Stimulated activated CD8-positive, alpha-beta memory T cell treated with anti-CD3 and anti-CD28 coated beads, Interleukin-7, amount 100 ng/mL, for 1 hour (primary cell): Measurements from ENCODE around the gene FAHD1.
"Not testable (repeated sequence)": the region's sequence is repeated elsewhere in the genome, so short reads cannot be mapped to it uniquely, and the experiment has no call there.

Experiments used
- DNase-seq, 2 donors: peaks; one replicate each; pipeline ENCODE4 v3.0.0-alpha.2; 2020; ENCODE audit warnings: low read depth in 2 of 2

The FAHD1 gene

DNA sequence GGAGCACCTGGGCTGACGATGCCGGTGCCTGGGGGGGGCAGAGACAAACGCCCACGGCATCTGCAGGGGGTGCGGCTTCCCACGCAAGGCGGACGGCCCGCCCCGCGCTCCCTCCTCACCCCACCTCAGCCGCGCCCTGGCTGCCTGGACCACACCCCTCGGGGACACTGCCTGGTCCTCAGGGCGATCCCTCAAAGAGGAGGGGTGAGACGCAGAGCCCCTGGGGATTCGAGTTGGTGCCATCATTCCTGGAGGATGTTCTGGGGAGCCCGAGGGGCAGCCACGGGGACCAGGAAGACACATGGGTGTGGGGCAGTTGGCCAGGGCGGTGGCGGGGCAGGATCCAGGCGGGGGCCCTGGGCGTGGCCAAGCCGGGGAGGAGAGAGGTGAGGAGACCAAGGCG lies 37.4 kb upstream of the FAHD1 start:
- DNase-seq, result no peak

DNA sequence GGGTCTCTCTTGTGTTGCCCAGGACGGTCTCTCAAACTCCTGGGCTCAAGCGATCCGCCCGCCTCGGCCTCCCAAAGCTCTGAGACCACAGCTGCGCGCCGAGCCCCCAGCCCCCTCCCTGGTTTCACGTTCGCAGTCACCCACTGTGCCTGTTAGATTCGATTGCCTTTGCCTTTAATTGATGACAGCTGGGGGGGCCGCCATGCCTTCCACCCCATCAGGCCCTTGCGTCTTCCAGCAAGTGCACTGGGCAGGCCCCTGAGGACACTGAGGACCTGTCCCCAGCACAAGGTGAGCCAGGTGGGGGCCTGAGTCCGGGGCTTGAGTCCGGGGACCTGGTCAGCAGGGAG lies 36.8 kb upstream of the FAHD1 start:
- DNase-seq, result no peak

DNA sequence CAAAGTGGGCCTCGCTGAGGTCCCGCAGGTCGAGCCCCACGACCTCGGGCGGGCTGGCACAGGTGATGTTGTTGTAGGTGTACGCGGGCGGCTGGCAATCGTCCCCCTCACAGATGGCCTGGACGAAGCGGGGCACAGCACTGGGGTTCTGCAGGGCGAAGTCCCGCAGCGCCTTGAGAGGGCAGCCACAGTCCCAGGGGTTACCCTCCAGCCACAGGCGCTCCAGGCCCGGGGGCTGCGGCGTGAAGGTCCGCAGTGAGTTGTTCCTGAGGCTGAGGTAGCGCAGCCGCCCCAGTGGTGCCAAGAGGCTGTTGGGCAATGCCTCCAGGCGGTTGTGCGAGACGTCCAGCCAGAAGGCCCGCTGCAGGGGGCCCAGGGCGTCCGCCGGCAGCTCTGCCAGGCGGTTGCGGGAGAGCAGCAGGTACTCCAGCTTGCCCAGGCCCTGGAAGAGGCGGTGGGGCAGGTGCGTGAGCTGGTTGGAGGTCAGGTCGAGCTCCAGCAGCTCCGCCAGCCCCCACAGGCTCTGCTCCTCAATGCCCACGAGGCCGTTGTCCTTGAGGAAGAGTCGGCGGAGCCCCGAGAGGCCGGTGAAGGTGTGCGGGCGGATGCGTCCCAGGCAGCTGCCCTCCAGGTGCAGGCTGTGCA lies 36.3 kb upstream of the FAHD1 start:
- no peak for DNase-seq

DNA sequence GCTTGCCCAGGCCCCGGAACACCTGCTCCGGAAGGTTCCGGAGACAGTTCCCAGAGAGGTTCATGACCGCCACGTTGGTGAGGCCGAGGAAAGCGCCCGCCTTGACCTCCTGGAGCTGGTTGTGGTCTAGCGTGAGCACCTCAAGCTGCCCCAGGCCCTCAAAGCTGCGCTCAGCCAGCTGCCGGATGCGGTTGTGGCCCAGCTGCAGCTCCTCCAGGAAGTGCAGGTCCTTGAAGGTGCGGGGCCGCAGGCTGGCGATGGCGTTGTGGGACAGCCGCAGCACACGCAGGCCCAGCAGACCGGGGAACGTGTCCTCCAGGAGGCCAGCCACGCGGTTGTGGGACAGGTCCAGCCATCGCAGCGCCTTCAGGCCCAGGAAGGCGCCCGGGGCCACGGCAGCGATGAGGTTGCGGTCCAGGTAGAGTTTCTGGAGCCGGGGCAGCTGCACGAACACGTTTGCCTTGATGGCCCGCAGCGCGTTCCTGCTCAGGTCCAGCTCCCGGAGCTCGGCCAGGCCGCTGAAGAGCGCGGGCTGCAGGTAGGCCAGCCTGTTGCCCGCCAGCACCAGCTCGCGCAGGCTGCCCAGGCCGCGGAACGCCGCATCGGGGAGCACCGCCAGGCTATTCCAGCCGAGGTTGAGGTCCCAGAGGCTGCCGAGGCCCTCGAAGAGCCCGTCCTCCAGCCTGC lies 35.6 kb upstream of the FAHD1 start:
- DNase-seq, result no peak

DNA sequence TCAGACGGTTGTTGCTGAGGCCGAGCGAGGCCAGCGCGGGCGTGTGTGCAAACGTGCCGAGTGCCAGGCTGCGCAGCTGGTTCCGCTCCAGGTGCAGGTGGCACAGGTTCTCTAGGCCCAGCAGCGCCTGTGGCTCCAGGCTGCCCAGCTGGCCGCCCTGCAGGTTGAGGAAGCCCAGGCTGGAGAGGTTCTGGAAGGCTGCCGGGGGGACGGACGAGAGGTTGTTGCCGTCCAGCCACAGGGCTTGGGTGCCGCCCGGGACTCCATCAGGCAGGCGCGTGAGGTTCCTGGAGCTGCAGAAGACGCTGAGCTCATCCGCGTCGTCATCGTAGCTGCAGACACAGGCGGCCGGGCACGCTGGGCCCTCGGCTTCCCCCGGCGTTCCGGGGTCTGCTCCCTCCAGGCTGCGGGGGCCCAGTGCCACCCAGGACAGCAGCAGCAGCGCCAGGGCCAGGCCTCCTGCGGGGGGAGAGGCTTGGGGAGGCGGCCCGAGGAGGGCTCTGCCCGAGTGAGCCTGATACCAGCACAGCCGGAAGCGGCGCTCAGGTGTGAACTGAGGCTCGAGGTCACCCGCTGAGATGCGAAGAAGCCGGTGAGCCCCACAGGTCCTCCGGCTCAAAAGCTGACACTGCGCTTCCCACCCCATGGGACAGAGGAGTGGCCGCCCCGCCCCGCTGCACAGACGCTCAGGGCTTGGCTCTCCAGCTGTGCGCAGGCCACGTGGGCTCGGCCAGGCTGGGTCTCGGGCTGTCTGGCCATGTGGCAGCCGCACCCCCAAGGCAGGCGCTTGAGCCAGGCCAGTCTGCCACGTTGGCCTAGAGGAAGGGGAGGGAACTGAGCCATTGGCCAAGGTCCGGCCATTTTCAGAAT lies 34.8 kb upstream of the FAHD1 start:
- DNase-seq, result no peak

DNA sequence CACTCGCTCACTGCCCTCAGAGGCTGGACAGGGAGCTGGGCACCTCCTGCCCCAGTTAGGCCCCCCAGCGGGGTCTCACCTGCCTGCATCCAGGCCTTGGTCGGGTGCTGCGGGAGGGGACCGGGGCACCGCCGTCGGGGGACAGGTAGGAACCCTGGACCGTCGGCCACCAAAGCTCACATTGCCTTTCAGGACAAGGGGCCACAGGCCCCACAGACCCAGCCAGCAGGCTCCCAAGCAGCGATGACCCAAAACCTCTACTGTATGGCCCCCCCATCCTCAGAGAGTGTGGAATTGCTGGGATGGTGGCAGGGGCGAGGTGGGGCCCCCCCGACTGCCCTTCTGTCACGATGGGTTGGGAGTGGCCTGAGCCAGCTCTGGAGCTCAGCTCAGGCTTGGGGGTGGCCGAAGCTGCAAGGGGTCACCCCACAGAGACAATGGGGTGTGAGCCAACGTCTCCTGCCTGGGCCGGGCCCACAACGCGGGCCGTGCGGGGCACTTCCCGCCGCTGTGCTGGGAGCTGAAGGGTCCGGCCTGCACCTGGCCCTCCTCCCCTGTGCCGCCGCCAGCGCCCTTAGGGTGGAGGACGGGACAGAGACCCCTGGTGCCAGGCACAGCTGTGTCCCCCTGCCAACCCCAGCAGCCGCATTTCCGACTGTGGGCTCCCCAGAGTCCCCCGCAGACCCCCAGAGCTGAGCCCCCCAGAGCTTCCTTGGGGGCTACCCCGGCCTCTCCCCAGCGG lies 34.0 kb upstream of the FAHD1 start:
- no peak for DNase-seq

DNA sequence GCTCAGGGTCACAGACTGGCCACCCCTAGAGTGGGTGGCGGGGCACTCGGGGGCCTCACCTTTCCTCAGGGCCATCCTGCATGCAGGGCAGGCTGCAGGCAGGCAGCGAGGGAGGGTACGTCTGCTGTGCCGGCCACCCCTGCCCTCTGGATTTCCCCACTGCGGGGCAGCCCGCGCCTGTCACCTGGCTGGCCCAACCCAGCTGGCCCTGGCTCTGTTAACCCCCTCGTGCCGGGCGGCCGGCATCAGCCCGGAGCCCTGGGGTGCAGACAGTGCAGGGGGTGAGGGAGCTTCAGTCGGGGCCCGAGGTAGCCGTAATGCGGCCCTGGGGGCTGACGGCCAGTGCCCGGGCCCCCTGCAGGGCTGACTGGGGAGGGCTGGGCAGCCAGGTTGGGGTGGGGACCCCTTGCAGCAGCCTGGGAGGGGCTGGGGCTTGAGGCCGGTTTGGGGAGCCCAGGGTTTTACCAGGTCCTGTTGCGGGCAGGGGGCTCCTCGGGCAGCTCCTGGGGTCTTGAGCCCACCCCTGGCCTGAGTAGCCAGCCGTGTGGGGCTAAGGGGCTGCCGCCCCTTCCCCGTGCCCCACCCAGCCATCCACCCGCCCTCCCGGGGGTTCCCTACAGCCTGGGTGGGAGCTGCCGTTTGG lies 33.3 kb upstream of the FAHD1 start, which contains the start of gene IGFALS:
IGFALS (minus strand) TSS at position 128 of the 643 bp plus-strand sequence; CDS start at position 75, 53 bp downstream.
- no peak for DNase-seq

DNA sequence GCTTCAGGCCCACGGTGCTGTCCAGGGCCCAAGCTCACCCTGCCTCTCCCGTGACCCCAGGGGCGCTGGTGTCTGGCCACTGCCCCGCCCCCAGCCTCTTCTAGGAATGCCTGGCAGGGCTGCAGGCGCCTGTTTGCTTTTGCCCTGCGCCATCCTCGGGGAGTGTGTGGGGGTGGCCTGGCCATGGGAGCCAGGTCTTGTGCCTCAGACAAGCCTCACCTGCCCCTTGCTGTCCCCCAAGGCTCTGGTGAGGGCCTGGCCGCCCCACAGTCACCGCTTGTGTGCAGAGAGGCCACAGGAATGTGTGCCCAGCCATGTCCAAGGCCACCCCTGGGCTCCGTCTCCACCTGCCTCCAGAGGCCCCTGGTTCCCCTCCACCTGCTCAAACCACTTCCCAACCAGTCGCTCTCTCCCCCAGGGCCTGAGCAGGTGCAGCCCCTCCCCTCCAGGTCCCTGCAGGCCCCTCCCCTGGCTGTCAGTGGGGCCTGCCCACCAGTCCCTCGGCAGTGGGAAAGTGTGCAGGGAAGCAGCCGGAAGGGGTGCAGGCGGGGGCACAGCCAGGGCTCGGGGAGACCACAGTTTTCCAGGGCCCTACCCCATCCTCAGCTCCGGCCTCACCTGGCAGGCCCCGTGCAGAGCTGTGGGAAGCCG lies 32.7 kb upstream of the FAHD1 start:
- DNase-seq, result no peak

DNA sequence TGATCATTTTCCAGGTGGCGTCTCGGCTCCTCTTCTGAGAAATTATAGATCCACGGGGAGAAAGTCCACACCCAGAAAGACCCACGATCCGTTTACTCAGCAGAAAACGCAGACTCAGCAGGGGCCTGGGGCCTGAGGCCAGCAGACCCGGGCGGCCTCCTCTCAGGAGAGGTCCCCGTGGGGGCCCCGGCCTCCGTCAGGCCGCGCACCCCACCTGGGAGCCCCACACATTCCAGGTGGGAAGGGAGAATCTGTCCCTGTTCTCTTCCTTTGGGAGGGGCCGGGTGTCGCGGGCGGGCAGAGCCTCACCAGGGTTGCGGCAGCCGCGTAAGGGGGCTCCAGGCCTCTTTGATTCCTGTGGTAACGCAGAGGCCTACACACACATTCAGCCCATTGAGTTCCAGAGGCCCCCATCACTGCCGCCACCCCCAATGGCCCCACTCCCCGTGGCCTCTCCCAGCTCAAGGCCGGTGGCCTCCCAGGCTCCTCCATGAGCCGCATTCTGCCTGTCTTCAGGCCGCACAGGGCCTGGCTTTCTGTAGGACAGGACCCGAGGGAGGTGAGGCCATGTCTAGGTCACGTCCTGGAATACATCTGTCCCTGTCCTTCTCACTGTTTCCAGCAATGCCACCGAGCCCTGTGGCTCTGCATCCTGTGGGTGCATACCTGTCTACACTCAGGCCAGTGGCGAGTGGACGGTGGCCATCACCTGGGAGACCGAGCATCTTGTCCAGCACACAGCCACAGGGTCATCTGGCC lies 31.9 kb upstream of the FAHD1 start:
- DNase-seq, result no peak

DNA sequence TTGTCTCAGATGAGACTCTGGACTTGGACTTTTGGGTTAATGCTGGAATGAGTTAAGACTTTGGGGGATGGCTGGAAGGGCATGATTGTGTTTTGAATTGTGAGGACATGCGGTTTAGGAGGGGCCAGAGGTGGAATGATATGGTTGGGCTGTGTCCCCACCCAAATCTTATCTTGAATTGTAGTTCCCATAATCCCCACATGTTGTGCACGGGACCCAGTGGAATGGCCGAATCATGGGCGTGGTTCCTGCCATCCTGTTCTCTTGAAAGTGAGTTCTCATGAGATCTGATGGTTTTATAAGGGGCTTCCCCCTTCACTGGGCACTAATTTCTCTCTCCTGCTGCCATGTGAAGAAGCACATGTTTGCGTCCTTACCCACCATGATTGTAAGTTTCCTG lies 27.7 kb upstream of the FAHD1 start:
- DNase-seq, result not testable (repeated sequence)

DNA sequence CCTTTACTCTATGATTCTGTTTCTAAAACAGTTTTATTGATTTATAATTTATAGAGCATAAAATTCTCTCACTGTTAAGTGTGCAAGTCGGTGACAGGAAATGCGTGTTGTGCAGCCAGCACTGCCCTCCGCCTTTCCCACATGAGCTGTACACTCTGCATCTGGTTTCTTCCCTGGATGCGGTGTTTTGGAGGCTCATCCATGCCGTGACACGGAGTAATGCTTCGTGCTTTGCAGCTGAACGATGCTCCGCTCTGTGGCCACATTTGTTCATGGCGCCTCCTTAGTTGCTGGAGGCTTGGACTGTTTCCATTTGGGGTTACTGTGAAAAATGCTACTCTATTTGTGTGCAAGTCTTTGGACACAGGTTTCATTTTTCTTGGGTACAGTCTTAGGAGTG lies 26.3 kb upstream of the FAHD1 start:
- DNase-seq, result no peak

DNA sequence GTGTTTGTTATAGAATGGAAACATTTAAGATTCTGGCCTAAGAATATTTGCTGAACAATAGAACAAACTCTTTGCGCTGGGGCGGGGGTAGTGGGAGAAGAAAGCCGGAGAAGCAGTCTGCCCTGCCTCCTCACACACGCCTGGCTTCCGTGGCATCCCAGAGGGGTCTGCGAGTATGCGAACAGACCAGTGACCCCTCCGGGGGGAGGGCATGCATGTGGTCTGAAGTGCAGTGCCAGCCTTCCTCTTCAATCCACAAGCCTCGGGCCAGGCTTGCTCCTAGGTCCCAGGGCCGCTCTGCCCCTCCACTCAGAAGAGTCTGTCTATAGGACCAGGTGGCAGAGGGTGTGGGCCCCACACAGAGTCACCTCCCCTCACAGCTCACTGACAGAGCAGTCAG lies 19.4 kb upstream of the FAHD1 start:
- DNase-seq, result no peak

DNA sequence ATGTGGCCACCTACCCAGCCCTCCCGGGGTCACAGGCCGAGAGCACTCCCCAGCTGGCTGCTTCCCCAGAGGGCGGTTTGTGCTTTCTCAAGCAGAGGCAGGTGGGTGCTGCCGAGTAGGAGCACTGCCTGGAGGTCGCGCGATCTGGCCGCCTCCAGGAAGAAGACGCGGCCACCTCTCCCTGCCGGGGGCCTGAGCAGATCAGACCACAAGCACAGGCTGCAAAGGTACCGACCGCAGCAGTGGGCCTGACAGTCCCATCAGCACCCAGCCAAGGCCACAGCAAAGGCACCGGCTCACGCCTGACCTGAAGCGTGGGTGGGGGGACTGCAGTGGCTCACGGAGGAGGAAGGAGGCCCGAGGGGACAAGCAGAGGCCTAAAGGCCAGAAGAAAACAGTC lies 18.3 kb upstream of the FAHD1 start:
- DNase-seq, result no peak

DNA sequence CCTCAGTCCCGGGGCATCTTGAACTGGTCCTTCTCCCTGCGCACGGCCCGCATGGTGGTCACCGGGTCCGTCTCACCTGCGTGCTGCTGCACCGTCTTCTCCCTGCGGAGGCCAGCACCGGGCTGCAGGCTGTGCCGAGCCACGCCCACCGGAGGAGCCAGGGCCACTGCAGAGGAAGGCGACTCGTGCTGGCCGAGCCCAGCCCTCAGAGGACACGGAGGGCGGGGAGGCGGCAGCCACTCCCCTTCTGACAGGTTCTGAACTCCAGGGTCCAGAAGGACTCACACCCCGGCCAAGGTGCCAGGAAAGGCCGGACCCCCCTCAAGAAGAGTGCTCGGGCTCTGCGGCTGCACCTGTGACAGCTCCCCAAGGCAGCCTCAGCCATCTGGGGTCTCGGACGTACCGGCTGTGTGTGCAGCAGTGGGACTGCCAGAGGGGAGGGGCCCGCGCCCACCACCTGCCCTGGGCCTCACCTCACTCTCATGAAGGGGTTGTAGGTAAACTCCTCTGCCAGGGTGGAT lies 17.7 kb upstream of the FAHD1 start:
- no peak for DNase-seq

DNA sequence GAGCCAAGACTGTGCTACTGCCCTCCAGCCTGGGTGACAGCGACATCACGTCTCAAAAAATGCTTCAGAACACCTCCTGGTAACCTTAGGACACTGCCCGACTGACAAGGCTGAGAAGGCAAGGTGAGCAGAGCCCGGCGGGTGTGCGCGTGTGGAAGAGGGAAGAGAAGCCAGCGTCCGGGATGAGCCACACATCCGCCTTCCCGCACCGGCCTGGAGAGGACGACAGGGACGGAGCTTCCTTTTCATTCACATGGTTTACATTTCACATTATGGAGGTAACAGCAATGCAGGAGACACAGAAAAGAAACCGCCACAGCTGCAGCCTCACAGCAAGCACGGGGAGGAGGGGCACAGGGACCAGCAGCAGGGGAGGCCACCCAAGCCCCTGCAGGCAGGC lies 16.9 kb upstream of the FAHD1 start:
- DNase-seq, result no peak

DNA sequence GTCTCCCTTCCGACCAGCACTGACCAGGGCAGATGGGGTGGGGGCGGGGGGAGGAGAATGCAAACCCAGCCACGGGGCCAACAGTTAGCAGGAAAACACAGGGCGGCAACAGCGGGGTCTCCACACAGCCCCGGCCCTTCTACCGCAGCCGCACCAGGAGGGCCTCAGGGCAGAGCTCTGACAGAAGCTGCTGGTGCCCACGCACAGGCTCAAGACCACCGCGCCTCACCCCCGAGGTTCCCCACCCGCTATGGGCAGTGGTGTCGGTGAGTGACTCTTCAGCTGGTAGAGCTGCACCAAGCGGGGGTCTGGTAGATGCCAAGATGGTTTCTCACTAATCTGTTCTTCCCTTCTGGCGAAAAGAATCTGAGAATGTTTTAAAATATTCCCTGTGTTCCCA lies 16.5 kb upstream of the FAHD1 start:
- DNase-seq, result no peak

DNA sequence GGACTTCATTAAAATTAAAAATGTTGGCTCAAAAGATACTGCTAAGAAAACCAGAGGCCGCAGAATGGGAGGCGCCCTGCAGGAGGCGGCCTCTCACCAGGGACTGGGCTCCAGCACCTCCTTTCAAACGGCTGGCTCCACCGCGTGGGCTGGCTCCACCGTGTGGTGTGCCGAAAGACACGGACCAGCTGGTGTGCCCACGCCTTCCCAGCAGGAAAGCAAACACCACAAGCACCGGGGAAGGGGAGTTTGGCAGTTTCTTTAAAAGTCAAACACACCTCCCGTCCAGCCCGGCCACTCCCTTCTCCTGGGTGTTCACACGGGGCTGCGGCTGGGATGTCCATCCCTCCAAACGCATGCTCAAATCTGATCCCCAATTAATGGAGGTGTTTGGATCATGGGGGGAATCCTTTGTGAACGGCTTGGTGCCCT lies 14.3 kb upstream of the FAHD1 start:
- no peak for DNase-seq

DNA sequence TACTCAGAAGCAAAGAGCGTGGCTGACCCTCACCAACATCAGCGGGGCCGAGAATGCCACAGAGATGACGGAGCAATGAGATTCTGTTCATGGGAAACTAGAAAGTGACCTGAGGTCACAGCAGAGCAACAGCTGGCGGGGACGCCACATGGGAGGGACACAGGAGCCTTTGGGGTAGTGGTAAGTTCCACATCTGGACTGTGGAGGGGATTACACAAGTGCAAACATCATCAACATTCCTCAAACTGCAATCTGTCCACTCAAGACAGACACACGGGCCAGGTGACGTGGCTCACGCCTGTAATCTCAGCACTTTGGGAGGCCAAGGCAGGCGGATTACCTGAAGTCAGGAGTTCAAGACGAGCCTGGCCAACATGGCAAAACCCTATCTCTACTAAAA lies 11.5 kb upstream of the FAHD1 start:
- no peak for DNase-seq

DNA sequence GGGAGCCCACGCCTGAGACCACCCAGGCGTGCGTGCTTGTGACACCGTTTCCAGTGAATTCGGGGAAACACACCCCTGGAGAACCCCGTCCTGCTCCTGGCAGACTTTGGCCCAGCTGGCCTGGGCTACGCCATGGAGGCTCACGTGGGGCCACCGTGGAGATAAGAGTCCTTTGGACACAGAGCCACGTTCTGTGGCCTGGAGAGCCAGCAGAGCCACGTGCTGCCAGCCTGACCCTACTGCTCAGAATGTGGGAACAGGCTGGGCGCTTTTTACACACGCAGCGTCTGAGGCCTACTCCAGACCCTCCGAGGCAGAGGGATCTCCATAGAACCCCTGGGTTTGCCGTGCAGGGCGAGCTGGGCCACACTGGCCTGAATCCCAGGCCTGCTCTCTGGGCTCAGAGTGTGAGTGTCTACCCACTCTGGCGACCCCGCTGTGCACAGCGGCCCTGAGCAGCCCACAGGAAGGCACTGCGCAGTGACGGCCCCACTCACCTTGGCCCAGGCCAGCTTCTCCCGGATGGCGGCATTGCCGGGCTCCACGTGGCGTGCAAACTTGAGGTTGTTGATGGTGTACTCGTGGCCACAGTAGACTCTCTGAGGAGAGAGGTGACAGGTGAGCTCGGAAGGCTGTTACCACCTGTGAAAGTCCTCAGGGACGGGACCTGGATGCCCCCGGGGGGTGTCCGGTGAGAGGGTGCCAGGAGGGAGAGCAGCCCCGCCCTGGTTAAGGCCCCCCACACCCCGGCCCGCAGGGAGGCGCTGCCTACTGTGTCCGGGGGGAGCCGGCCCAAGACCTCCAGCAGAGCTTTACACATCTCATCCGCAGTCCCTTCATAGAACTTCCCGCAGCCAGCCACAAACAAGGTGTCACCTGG lies 10.4 kb upstream of the FAHD1 start:
- no peak for DNase-seq
